NCI-H2196 (cell line): ENCODE measurements around the gene MED22.
"Not testable (repeated sequence)": the region's sequence is repeated elsewhere in the genome, so short reads cannot be mapped to it uniquely, and the experiment has no call there.

Experiments
- DNase-seq: peaks from one replicate; lab custom pipeline; 2025; ENCODE audit not compliant: unreplicated experiment; lab: John Stamatoyannopoulos, UW

The MED22 gene

DNA sequence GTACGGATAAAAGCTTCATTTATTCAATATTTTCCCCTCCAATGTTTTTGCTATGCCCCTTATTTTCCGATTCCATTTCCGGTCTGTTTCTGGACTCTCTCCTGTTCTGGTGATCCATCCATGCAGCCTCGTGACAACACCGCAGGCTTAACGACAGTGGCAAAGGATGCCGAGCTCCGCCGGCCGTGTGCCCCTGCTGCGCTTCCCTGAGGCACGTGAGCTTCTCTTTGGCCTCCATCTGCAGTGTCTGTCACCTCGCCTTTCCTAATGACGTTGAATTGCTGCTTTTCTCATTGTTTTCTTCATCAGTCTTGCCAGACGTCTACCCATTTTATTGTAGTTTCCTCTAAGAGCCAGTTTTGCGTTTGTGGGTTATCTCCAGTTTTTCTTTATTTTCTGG lies 40.6 kb downstream of the MED22 start:
- DNase-seq = no peak

DNA sequence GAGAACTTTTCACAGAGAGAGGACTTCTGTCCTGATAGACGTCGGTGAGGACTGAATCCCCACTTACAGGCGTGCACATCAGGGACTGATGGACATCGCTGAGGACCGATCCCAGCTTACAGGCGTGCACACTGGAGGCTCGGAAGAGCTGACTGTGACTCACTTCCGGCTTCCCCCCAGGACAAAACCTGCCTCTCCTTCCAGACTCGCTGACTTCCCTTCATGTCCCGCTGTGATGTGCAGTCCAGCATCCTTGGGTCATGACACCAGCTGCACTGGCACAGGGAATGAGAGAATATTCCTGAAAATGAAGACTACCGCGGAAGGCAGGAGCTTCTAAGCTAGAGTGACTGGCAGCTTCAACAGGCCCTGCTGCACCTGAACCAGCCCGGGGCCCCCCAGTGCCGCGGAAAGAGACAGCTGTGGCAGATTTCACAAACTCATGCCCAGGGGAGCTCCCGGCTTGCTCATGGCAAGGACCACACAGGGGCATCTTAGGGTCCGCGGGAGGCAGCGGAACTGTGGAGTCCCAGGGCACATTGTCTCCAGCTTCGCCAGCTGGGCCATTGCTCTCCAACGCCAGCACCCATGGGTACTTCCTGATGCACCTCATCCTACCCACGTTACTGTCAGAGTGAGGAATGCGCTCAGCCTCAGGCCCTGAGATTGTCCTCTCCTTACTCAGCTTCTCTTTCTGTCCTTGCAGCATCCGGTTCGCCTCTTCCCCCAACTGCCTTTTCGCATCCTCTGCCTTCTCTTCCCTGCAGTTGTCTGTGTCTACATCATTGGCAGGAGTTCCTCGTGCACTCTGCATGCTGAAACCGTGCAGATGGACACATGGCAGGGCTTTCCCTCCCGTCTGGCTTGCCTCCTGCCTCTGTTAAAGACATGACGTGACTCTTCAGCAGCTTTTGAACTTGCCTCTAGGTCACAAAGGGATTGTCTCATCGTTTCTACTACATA lies 41.4 kb downstream of the MED22 start:
- DNase-seq = no peak

DNA sequence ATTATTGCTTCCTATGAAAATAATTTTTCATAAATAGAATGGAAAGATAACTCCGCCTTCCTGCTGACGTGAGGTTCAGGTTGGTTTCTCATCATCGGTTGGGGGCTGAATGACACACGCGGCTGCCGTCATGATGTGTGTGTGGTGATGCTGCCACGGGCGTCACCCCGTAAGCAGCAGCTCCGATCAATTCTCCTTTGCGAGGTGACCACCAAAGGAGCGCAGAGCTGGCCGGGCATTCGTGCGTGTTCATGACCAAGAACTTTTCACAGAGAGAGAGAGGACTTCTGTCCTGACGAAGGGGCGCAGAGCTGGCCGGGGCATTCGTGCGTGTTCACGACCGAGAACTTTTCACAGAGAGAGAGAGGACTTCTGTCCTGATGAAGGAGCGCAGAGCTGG lies 42.2 kb downstream of the MED22 start:
- DNase-seq = no peak

DNA sequence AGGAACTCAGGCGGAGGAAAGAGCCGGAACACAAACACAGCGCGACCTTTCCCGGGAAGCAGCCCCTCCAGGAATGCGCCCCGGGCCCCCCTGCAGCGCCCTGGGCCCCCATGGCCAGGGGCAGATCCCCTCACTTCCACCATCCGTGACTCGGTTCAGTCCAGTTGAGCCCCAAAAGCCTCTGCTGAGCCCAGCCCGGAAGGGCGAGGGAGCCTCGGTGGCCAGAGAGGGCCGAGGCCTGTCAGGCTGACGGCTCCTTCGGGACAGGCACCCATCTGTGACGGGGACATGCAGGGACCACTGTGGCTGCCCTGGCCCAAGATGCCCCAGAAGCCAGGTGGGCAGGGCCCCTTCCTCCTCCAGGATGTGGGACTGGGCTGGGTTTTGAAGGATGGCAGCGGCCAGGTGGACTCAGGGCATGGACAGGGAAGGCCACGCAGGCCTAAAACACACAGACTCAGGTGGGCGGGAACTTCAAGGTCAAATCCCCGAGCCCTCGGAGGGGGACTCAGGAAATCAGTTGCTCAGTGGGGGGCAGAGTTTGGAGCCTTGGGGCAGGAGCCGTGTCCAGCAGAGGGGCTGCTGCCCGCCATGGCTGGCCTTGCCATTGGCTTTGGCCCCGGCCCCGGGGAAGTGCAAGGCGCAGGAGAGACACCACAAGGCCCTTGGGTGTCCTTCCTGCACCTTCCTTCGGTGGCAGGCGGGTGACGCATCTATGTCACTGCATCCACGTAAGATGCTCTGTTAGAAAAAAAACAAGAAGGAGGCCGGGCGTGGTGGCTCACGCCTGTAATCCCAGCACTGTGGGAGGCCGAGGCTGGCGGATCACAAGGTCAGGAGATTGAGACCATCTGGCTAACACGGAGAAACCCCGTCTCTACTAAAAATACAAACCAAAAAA lies 43.2 kb downstream of the MED22 start:
- DNase-seq = no peak

DNA sequence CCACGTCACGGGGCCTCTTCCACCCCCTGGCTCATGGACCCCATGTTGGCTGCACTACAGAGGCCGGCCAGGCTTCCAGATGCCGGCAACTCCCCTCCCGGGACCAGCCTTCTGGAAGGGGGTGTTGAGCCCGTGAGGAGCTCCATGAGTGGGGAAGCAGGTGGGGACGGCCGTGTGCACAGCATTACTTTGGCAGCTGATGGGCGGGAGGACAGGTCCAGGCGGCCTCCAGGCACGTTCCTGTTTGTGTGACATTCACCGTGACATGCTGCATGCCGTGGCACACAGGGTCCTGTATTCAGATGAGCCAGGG lies 43.8 kb downstream of the MED22 start:
- no peak for DNase-seq

DNA sequence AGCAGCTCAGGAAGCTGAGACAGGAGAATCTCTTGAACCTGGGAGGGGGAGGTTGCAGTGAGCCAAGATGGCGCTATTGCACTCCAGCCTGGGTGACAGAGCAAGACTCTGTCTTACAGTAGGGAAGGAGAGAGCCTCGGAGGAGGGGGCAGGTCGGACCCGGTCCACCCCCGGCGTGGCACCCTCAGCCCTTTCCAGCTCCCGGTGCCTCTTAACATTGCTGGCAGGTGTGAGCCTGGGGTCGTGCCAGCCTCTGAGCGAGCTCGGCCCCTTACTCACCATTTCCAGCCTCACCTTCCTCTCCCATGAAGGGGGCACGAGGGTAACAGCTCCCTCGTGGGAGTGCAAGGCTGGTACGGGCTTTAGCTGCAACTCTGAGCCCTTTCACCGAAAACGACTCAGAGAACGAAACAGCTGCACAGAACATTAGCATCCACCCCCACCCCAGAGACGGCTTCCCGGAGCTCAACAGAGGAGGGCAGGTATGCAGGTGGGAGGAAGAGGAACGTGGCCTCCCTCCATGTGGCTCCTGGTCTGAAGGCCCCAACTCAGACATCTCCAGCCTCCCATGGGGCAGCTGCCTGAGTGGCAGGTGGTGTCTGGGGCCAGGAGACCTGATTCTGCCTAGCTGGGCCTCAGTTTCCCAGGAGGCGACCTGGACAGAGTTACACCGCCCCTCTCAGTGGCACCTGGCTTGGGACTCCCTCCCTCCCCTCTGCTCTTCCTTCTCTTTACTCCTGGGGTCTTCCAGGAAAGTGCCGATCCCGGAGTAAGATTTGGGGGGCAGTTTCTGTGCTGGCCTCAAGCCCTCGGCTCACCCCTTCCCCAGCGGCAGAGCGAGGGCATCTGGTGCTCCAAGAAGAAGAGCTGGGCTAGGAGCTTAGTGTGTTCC lies 44.4 kb downstream of the MED22 start:
- no peak for DNase-seq

DNA sequence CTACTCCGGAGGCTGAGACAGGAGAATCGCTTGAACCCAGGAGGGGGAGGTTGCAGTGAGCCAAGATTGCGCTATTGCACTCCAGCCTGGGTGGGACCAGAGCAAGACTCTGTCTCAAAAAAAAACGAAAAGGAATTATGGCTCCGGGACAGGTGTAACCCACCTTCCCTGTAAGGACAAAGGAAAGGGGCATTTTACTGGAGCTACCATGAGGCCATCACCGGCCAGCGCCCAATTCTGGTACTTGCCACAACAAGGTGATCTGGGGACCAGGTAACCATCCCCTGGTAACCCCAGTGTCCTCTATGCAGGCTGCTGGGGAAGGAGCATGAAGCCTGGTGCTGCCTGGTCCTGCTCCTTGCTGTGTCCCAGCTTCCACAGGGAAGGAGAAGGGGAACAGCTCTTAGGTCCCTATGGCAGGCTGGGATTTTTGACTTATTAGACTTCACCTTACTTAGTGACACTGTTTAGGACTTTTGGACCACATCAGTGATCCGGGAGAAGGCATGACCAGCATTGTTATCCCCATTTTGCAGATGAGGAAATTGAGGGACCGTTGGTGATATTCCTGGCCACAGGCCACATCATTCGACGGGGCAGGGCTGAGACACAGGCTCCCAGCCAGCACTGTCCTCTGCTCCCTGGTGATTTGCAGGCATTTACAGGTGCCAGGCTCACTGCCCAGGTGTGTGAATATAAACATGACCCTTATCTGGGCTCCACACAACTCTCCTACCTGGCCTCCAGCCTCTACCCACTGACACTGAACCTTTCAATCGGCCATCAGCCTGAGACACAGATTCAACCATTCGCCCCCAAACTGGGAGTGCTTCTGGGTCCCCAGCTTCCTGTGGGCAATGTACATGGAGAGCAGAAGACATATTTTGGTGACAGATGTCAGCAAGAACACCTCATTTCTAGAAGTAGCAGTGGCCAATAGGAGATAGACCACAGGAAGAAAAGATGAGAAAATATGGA lies 46.4 kb downstream of the MED22 start:
- DNase-seq = no peak

DNA sequence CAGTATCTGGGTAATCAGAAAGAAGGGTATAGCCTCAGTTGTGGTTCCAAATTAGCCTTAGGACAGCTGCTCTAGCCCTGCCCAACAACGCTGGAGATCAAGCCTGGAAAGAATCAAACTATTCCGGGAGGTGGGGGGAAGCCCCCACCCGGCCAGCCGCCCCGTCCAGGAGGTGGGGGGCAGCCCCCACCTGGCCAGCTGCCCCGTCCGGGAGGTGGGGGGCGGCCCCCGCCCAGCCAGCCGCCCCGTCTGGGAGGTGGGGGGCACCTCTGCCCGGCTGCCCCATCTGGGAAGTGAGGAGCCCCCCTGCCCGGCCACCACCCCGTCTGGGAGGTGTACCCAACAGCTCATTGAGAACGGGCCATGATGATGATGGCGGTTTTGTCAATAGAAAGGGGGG lies 47.9 kb downstream of the MED22 start:
- DNase-seq = not testable (repeated sequence)

DNA sequence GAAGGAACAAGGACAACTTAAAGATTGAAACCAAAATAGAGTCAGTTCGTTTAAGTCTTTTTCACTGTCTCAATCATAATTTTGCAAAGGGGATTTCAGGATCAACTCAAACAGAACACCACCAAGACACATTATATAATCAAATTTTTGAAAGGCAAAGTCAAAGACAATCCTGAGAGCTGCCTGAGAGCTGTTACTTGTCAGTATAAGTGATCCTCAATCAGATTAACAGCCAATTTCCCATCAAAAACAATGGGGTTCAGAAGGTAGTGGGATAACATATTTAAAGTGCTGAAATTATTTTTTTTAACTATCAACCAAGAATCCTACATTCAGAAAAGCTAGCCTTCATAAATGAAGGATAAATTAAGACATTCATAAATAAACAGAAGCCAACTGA lies 53.7 kb downstream of the MED22 start:
- no peak for DNase-seq

DNA sequence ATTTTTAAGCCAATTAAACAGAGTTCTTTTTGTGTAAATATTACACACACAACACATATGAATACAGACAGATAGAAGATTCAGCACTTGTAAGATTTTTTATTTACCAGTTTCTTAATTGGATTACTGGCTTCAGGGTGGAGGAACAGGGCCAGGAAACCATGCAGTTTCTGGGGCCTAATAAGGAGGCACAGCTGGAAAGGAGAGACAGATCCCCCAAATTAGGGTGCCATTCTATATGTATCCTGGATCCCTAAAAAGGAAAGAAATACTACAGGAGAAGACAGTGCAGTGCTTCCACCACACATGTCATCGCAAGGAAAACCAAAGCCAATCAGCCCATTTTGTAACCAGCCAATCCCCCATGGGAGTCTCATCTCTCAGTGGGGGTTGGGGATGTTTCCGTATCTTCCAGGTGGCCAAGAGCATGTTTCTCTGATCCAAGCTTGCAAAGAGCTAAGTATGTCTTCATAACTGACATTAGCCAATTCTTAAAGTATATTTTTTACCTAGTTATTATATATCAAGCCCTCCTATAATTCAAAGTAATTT lies 57.1 kb downstream of the MED22 start:
- DNase-seq = no peak
